PC-9 (cell line): ENCODE measurements around the gene DERL3. TPM values are rescaled to one million over a fixed set of nuclear protein-coding genes. Genes with fewer than 3 reads are reported as not detected.

Source experiments
- BruUV-seq: library from RNA; stranded (reverse); fragments of 400-500 nt; replicated peaks from 2 replicates; lab custom pipeline; 2021; lab: Mats Ljungman, UMichigan
- CTCF ChIA-PET: fragments of 300-600 bp; sonication (Branson Sonifier 250); formaldehyde crosslinking; loops from one replicate; lab custom pipeline; 2022; ENCODE audit warnings: antibody characterized with exemption; lab: Charles Lee
- POLR2A ChIA-PET: fragments of 300-600 bp; sonication (Branson Sonifier 250); formaldehyde crosslinking; loops from one replicate; lab custom pipeline; 2022; ENCODE audit warnings: antibody characterized with exemption; ENCODE audit not compliant: unreplicated experiment; lab: Charles Lee
- DNase-seq, 2 experiments: peaks; one replicate each; pipeline versions ENCODE4 v3.0.0 to v3.0.0-alpha.2; 2015 to 2022; ENCODE audit warnings: mixed read lengths in 1 of 2
- H2AFZ ChIP-seq: fragments of 200-600 bp; sonication (generic); 2 replicates; pipeline ENCODE4 v1.8.1; 2017; ENCODE audit warnings: antibody characterized with exemption
- H3F3A ChIP-seq: fragments of 200-600 bp; sonication (generic); 2 replicates; pipeline ENCODE4 v1.8.1; 2017; ENCODE audit warnings: antibody characterized with exemption, mild to moderate bottlenecking, low read depth; ENCODE audit not compliant: insufficient read depth
- H3K27ac ChIP-seq: fragments of 200-600 bp; sonication (generic); 2 replicates; pipeline ENCODE4 v1.6.1; 2016; ENCODE audit warnings: mixed run types
- H3K27me3 ChIP-seq: fragments of 200-600 bp; sonication (generic); 2 replicates; pipeline ENCODE4 v1.6.1; 2016; ENCODE audit warnings: low read depth, mixed run types; ENCODE audit not compliant: insufficient read depth
- H3K36me3 ChIP-seq: fragments of 200-600 bp; sonication (generic); 2 replicates; pipeline ENCODE4 v1.6.1; 2016; ENCODE audit warnings: low read depth, mixed run types
- H3K4me1 ChIP-seq: fragments of 200-600 bp; sonication (generic); replicated peaks from 2 replicates; pipeline ENCODE4 v1.6.1; 2016; ENCODE audit warnings: mixed run types; ENCODE audit not compliant: insufficient read depth
- H3K4me2 ChIP-seq: fragments of 200-600 bp; sonication (generic); 2 replicates; pipeline ENCODE4 v1.6.1; 2017; ENCODE audit warnings: mixed run types
- H3K4me3 ChIP-seq: fragments of 200-600 bp; sonication (generic); 2 replicates; pipeline ENCODE4 v1.6.1; 2016; ENCODE audit warnings: mixed run types
- H3K79me2 ChIP-seq: fragments of 200-600 bp; sonication (generic); 2 replicates; pipeline ENCODE4 v1.6.1; 2017; ENCODE audit warnings: low read depth, mixed run types
- H3K9me2 ChIP-seq: fragments of 200-600 bp; sonication (generic); 2 replicates; pipeline ENCODE4 v1.8.1; 2017; ENCODE audit warnings: mild to moderate bottlenecking; ENCODE audit not compliant: insufficient read depth
- H3K9me3 ChIP-seq: fragments of 200-600 bp; sonication (generic); 2 replicates; pipeline ENCODE4 v1.8.1; 2016; ENCODE audit warnings: low read depth; ENCODE audit not compliant: insufficient read depth
- H4K20me1 ChIP-seq: fragments of 200-600 bp; sonication (generic); 2 replicates; pipeline ENCODE4 v1.8.1; 2017; ENCODE audit not compliant: insufficient read depth
- CTCF ChIP-seq: fragments of 200-600 bp; sonication (generic); conservative IDR thresholded peaks from 2 replicates; pipeline ENCODE4 v1.6.1; 2017; ENCODE audit warnings: mixed run types, antibody characterized with exemption, mild to moderate bottlenecking, moderate library complexity
- EZH2 ChIP-seq: fragments of 200-600 bp; sonication (generic); IDR thresholded peaks from 2 replicates; pipeline ENCODE4 v1.8.0; 2017; ENCODE audit warnings: antibody characterized with exemption, low read depth
- intact Hi-C: fragments of 100-400 bp; cut with micrococcal nuclease; formaldehyde crosslinking; loops from one replicate; pipeline ENCODE4 v1.10.0; 2022; ENCODE audit not compliant: unreplicated experiment
- total RNA-seq: library from RNA; stranded (reverse); gene quantifications from 2 replicates; pipeline ENCODE4 v1.2.3, GENCODE V29; 2021

Gene DERL3
- total RNA-seq, 1 experiment from 2014 or later = 0.41 TPM

GRCh38 chr22:23832226-23833016 lies 6.4 kb downstream of the DERL3 start:
- Histone ChIP-seq H3K79me2 (no peaks in the 10 kb centered on the region), H4K20me1 (peaks cover 14% of the 10 kb centered on the region), H3K36me3 (no peaks in the 10 kb centered on the region), H3K9me2 (no peaks in the 10 kb centered on the region), H3K9me3 (no peaks in the 10 kb centered on the region), H3K27ac (no peak overlapping the region), H2AFZ (no peak overlapping the region), H3K4me2 (no peak overlapping the region), H3K4me1 (no peaks in the 10 kb centered on the region), H3K27me3 (no peaks in the 10 kb centered on the region), H3F3A (no peaks in the 10 kb centered on the region), H3K4me3 (no peak overlapping the region)
- CTCF ChIA-PET = no interaction called here
- POLR2A ChIA-PET = no interaction called here
- BruUV-seq = no TSS peak
- intact Hi-C loops = no loop called here
- TF ChIP-seq CTCF = no peak
- no peak for TF ChIP-seq EZH2
- no peak for DNase-seq

- BruUV-seq = no TSS peak
- Histone ChIP-seq H3K9me3 (no peaks in the 10 kb centered on the region), H3K27me3 (no peaks in the 10 kb centered on the region), H3K27ac (no peak overlapping the region), H2AFZ (no peak overlapping the region), H3K79me2 (no peaks in the 10 kb centered on the region), H3K4me1 (no peaks in the 10 kb centered on the region), H3K4me2 (no peak overlapping the region), H3K9me2 (no peaks in the 10 kb centered on the region), H3K4me3 (no peak overlapping the region), H3F3A (no peaks in the 10 kb centered on the region), H3K36me3 (no peaks in the 10 kb centered on the region), H4K20me1 (peaks cover 14% of the 10 kb centered on the region)
- no peak for DNase-seq
- ChIA-PET CTCF (no interaction called here), POLR2A (no interaction called here)
- TF ChIP-seq CTCF = no peak
- no peak for TF ChIP-seq EZH2
- intact Hi-C loops = no loop called here
These were observed 7.0 kb downstream of the DERL3 start for GRCh38 chr22:23831781-23832180.

- ChIA-PET CTCF (no interaction called here), POLR2A (no interaction called here)
- Histone ChIP-seq H3K4me1 (no peaks in the 10 kb centered on the region), H3K27ac (no peak overlapping the region), H3K9me3 (no peaks in the 10 kb centered on the region), H3F3A (no peaks in the 10 kb centered on the region), H2AFZ (no peak overlapping the region), H4K20me1 (peaks cover 14% of the 10 kb centered on the region), H3K4me2 (no peak overlapping the region), H3K9me2 (no peaks in the 10 kb centered on the region), H3K4me3 (no peak overlapping the region), H3K79me2 (no peaks in the 10 kb centered on the region), H3K36me3 (no peaks in the 10 kb centered on the region), H3K27me3 (no peaks in the 10 kb centered on the region)
- intact Hi-C loops = no loop called here
- no TSS peak for BruUV-seq
- TF ChIP-seq EZH2 (no peak), CTCF (no peak)
- no peak for DNase-seq
These were observed 7.5 kb downstream of the DERL3 start for GRCh38 chr22:23831261-23831660.
